ENCODE measurements around the gene CA11.

DNA sequence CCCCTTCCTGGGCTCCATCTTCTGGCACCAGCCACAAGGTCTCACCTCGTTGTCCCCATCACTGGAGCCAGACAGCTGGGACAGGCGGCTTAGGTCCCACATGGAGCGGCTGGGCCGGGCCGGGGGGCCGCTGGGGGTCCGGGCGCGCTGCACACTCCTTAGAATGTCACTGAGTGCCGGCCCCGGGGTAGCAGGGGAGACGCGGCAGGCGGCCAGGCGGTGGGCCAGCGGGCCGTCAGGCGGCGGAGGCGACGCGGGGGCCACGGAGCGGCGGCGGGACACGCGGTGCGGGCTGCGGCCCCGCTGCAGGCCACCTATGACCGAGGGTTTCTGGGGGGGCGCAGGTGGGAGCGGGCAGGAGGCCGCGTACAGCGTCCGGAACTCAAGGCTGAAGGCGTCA lies 42.5 kb downstream of the CA11 start:
- no peak for TF ChIP-seq POLR2AphosphoS5 (IDR thresholded peaks at IDR 0.05; ENCODE audit: low read depth)
- TF ChIP-seq NANOG (IDR thresholded peaks at IDR 0.05; ENCODE audit: borderline replicate concordance): no peak
- TF ChIP-seq CTCF (conservative IDR thresholded peaks at IDR 0.05; ENCODE audit: low read depth in 2 of 2): no peak
- no peak for TF ChIP-seq STAT1 (IDR thresholded peaks at IDR 0.05; ENCODE audit: unreplicated experiment)
- TF ChIP-seq EZH2 (IDR thresholded peaks at IDR 0.05; ENCODE audit: low read depth, unreplicated experiment): no peak
- TF ChIP-seq ZNF331 (CRISPR knock-in tag; IDR thresholded peaks at IDR 0.05; ENCODE audit: low read depth): no peak
- no peak for TF ChIP-seq CREB1 (CRISPR knock-in tag; IDR thresholded peaks at IDR 0.05; ENCODE audit: low read depth)

All from GM23338 (cell line).